Measurements from ENCODE around the gene PRKRIP1.
A peak's percentile ranks its signal among the peaks of the same experiment; 100 is the strongest.

Gene PRKRIP1

DNA sequence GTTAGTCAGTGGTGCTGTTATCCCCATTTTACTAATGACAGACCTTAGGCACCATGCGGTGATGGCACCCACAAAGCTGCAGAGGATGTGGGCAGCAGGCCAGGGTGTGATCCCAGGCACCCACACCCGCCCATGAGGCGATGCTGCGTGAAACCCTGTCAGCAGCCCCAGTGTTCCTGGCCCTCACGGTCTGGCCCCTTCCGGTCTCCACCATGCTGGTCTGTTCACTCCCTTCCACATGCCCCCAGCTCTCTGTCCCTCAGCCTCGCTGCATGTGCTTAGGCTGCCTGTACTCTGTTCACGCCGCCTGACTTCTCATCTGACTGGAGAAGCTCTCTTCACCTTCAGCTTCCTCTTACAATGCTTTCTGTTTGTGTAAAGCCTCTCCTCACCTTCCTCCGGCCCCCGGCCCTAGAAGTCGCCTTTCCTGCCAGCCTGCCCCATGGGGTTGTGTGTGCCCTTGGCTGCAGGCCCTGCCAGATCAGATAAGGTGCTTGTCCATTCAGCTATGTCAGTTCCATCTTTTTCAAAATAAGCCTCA, 19.6 kb downstream of the PRKRIP1 start:
- in situ Hi-C loops (cut with MboI; ENCODE audit: low sequenced_read_pairs, unreplicated experiment) = no loop called here
- peak; percentile 66 for DNase-seq (ENCODE audit: low spot score)
- TF ChIP-seq, protein P1, sequence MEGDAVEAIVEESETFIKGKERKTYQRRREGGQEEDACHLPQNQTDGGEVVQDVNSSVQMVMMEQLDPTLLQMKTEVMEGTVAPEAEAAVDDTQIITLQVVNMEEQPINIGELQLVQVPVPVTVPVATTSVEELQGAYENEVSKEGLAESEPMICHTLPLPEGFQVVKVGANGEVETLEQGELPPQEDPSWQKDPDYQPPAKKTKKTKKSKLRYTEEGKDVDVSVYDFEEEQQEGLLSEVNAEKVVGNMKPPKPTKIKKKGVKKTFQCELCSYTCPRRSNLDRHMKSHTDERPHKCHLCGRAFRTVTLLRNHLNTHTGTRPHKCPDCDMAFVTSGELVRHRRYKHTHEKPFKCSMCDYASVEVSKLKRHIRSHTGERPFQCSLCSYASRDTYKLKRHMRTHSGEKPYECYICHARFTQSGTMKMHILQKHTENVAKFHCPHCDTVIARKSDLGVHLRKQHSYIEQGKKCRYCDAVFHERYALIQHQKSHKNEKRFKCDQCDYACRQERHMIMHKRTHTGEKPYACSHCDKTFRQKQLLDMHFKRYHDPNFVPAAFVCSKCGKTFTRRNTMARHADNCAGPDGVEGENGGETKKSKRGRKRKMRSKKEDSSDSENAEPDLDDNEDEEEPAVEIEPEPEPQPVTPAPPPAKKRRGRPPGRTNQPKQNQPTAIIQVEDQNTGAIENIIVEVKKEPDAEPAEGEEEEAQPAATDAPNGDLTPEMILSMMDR (IDR thresholded peaks at IDR 0.05; ENCODE audit: borderline replicate concordance, control extremely low read depth, extremely low read depth, insufficient read depth, missing control alignments) = no peak

DNA sequence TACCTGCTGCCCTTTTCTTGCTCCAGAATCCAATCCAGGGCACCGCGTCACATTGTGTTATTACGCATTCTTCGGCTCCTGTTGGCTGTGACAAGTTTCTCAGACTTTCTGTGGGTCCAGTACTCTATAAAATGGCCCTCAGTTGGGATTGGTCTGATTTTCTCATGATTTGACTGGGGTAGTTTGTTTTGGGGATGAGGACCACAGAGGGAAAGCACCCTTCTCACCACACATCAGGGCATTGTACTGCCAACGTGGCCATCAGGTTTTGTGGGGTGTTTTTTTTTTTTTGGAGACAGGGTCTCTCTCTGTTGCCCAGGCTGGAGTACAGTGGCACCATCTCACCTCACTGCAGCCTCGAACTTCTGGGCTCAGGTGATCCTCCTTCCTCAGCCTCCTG, 20.2 kb downstream of the PRKRIP1 start:
- in situ Hi-C loops (cut with MboI; ENCODE audit: low sequenced_read_pairs, unreplicated experiment) = no loop called here
- DNase-seq (ENCODE audit: low spot score) = no peak
- TF ChIP-seq, protein P1 (IDR thresholded peaks at IDR 0.05; ENCODE audit: borderline replicate concordance, control extremely low read depth, extremely low read depth, insufficient read depth, missing control alignments) = no peak

DNA sequence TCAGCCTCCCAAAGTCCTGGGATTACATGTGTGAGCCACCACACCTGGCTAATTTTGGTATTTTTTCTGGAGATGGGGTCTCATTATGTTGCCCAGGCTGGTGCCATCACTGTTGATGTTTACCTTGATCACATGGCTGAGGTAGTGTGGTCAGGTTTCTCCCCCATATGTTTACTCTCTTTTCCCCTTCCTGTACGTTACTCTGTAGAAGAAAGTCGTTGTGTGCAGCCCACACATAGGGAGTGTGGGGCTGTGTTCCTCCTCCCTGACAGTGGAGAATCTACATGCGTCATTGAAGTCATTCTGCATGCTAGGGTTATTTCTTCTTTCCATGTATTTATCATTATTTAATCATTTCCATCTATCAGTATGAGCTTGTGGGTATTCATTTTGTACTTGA, 20.9 kb downstream of the PRKRIP1 start:
- TF ChIP-seq, protein P1 (IDR thresholded peaks at IDR 0.05; ENCODE audit: borderline replicate concordance, control extremely low read depth, extremely low read depth, insufficient read depth, missing control alignments) = no peak
- in situ Hi-C loops (cut with MboI; ENCODE audit: low sequenced_read_pairs, unreplicated experiment) = no loop called here
- no peak for DNase-seq (ENCODE audit: low spot score)

DNA sequence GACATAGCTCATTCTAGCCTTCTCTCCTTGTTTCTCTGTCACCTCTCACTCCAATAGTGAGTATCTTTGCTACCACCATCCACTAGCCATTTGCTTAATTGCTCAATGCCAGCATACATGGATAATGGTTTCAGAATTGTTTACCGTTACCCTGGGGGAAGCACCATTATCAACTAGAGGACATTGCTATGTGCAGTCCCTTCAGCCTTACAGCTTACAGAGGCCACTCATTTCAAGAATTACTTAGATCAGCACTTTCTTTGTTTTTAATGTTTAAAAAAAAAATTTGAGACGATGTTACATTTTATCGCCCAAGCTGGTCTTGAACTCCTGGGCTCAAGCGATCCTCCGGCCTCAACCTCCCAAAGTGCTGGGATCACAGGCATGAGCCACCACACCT, 22.4 kb downstream of the PRKRIP1 start:
- DNase-seq (ENCODE audit: low spot score) = no peak
- TF ChIP-seq, protein P1 (IDR thresholded peaks at IDR 0.05; ENCODE audit: borderline replicate concordance, control extremely low read depth, extremely low read depth, insufficient read depth, missing control alignments) = no peak
- in situ Hi-C loops (cut with MboI; ENCODE audit: low sequenced_read_pairs, unreplicated experiment) = no loop called here

DNA sequence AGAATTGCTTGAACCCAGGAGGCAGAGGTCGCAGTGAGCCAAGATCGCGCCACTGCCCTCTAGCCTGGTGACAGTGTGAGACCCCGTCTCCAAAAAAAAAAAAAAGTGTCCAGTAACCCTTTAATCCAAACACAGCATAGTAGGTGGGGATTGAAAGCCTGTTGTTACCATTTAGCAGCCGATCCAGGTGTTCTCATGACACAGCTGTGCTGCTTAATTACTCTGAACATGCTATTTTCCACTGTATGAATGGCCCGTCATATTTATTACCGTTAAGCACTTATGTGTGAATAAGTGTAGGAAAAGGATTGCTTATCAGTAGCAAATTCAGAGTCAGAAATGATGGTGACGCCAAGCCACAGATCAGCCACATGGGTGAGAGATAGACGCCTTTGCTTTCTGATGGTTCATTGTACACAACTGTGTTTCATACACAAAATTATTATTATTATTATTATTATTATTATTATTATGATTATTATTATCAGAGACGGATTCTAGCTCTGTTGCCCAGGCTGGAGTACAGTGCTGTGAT, 25.6 kb downstream of the PRKRIP1 start:
- in situ Hi-C loops (cut with MboI; ENCODE audit: low sequenced_read_pairs, unreplicated experiment) = no loop called here
- TF ChIP-seq, protein P1 (IDR thresholded peaks at IDR 0.05; ENCODE audit: borderline replicate concordance, control extremely low read depth, extremely low read depth, insufficient read depth, missing control alignments) = no peak
- no peak for DNase-seq (ENCODE audit: low spot score)

DNA sequence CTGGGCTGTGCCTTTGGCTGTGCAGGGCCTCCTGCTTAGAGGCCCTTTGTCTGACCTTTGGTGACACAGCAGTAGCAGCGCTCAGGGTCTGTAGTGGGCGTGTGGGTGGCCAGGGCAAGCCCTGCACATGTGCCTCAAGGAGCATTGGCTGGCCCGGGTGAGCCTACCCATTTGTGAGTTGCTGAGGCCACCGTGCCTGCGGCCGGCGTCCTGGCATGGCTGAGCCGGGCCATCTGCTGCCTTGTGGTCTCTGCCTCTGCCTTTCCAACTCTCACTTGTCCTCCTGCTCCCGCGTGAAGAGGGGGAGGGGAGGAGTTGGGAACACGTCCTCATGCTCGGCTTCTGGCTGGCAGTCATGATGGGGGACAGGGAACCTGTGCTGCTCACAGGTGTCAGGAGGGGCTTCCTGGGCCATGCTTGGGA, 28.0 kb downstream of the PRKRIP1 start:
- no peak for DNase-seq (ENCODE audit: low spot score)

More for the DNA sequence above, 28.0 kb downstream of the PRKRIP1 start:
- in situ Hi-C loops (cut with MboI; ENCODE audit: low sequenced_read_pairs, unreplicated experiment) = no loop called here
- TF ChIP-seq, protein P1 (IDR thresholded peaks at IDR 0.05; ENCODE audit: borderline replicate concordance, control extremely low read depth, extremely low read depth, insufficient read depth, missing control alignments) = no peak
